Measurements from ENCODE around the gene SP6. TPM values are rescaled to one million over a fixed set of nuclear protein-coding genes. Genes with fewer than 3 reads are reported as not detected.
A peak's percentile ranks its signal among the peaks of the same experiment; 100 is the strongest.

Gene SP6
- not detected for total RNA-seq

- peak; percentile 75 for DNase-seq
- H3K36me3 Mint-ChIP-seq: no peaks in the 10 kb centered on the region
These were observed at the start of gene SP6 for GRCh38 chr17:47850692-47851573. Gene SP6, minus strand, starts transcription at chr17:47851163. Its CDS starts 2,734 bp downstream, at chr17:47848429.

GRCh38 chr17:47899643-47900042 lies 48.7 kb upstream of the SP6 start:
- H3K27ac Mint-ChIP-seq: no peak overlapping the region
- peaks cover 14% of the 10 kb centered on the region for H3K36me3 Mint-ChIP-seq
- DNase-seq: no peak
- H3K9me3 Mint-ChIP-seq: no peaks in the 10 kb centered on the region
- peaks cover 34% of the 10 kb centered on the region for H3K4me1 Mint-ChIP-seq
- H3K4me3 Mint-ChIP-seq: no peak overlapping the region
- H3K27me3 Mint-ChIP-seq: no peaks in the 10 kb centered on the region

More at GRCh38 chr17:47850692-47851573, at the start of gene SP6:
- H3K4me1 Mint-ChIP-seq: peaks cover 23% of the 10 kb centered on the region
- H3K27ac Mint-ChIP-seq: peak within 1 kb of the TSS; percentile 46
- no peaks in the 10 kb centered on the region for H3K9me3 Mint-ChIP-seq
- H3K27me3 Mint-ChIP-seq: peaks cover 91% of the 10 kb centered on the region
- H3K4me3 Mint-ChIP-seq: peak within 1 kb of the TSS; percentile 38

- no peak overlapping the region for H3K27ac Mint-ChIP-seq
- H3K36me3 Mint-ChIP-seq: peaks cover 14% of the 10 kb centered on the region
- no peaks in the 10 kb centered on the region for H3K9me3 Mint-ChIP-seq
- DNase-seq: no peak
- no peak overlapping the region for H3K4me3 Mint-ChIP-seq
- no peaks in the 10 kb centered on the region for H3K27me3 Mint-ChIP-seq
- H3K4me1 Mint-ChIP-seq: peaks cover 43% of the 10 kb centered on the region
These were observed 47.3 kb upstream of the SP6 start for GRCh38 chr17:47898241-47898640.

GRCh38 chr17:47897561-47897960 lies 46.6 kb upstream of the SP6 start:
- DNase-seq: no peak
- Mint-ChIP-seq H3K36me3 (peaks cover 12% of the 10 kb centered on the region), H3K4me1 (peaks cover 43% of the 10 kb centered on the region), H3K27ac (no peak overlapping the region), H3K4me3 (peak overlapping the region; percentile 86), H3K9me3 (no peaks in the 10 kb centered on the region), H3K27me3 (no peaks in the 10 kb centered on the region)

DNA sequence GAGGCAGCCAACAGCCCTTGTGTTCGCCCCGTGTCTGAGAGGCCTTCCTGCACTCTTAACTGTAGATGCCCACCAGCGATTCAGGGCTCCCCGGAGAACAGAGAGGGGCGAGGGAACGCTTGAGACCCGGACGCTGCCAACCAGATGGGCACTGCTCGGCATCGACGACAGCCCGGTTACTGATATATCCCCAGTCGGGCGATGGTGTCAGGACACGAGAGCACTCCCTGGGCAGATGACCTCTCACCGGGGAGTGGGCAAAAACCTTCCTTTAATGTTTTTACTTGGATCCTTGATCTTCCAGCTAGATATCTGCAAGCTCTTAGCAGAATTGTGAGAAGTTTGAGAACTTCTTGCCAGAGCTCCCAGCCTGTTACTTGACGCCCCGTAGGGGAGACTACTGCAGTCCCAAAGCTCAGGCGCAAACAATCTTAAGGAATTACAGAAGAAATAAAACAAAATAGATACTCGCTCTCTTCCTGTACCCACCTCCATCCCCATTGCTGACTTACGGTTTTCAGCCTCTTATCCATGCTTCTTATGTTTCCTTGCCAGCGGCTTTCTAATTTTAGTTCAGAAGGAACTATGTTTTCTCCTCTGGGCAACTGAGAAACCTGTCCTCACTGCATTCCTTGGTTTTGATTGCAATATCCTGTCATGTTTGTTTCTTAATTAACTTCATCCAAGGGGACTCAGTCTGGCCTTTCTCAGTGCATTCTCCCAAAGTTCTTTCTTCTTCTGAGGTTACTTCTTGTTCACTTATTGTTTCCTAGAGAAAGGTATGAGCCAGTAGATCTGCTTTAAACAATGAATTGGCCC lies 45.9 kb upstream of the SP6 start:
- Mint-ChIP-seq H3K4me1 (peaks cover 42% of the 10 kb centered on the region), H3K36me3 (peaks cover 12% of the 10 kb centered on the region), H3K9me3 (no peaks in the 10 kb centered on the region), H3K27ac (peak overlapping the region; percentile 90), H3K4me3 (peak overlapping the region; percentile 86), H3K27me3 (no peaks in the 10 kb centered on the region)
- DNase-seq: no peak

DNA sequence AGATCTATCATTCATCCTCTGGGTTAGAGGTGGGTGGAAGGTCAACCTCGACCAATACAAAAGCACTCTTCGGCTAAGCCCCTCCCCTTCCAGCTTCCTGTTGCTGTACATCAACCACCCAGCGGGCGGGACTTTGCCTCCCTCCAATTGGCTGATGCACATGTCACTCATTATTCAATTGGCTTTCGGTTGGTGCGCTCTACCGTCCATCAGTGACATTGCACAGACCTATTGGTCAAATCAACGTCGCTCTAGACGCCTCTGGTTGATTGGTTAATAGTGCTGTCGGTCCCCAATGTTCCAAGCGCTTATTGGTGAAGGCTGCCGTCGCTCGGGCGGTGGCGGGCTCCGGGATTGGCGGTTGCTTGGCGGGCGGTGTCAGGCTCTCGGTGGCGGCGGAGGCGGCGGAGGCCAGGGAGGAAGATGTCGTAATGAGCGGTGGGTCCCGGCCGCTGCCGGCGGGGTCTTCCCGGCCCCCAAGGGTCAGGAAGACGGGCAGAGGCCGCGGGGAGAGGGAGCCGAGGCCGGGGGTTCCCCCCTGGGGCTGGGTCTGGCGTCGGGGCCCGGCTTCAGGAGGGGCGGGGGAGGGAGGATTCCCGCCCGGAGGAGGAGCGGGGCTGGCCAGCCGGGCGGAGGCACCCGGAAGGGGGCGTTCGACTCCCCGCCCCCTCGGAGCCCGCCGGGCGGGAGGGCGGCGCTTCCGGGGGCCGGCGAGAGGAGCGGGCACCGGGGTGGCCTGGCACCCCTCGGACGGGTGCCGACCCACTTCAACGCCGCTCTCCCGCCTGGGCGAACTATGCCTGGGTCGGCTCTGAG lies 45.1 kb upstream of the SP6 start, which contains the start of gene SP2:
SP2 (plus strand) TSS at position 381 of the 816 bp plus-strand sequence; CDS start at position 432, 51 bp downstream.
- Mint-ChIP-seq H3K4me1 (peaks cover 45% of the 10 kb centered on the region), H3K4me3 (peak within 1 kb of the TSS; percentile 86), H3K9me3 (no peaks in the 10 kb centered on the region), H3K27me3 (no peaks in the 10 kb centered on the region), H3K27ac (peak within 1 kb of the TSS; percentile 96), H3K36me3 (peaks cover 12% of the 10 kb centered on the region)
- peak; percentile 99 for DNase-seq

DNA sequence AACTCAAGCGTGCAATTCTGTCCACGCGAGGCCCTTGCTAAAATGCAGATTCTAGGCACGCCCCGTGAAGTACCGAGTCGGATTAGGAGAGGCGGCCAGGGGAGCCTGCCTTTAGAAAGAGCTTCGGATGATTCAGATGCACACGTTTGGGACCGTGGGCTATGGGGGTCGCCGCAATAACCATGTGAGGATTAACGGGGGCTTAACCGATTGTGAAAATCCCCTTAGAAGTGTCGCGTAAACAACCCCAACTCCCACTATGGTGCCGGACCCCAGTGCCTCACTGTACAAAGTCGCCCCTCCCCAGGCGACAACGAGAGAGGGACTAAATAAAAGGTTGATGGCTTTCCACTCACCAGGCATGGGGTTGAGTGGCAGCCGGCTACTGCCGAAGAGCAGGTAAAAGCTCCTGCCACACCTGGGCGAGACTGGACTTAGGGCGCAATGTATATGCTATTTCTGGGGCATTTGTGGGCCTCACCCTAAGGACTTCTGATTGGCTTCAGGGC lies 44.4 kb upstream of the SP6 start:
- DNase-seq: no peak
- peak overlapping the region; percentile 96 for H3K27ac Mint-ChIP-seq
- H3K36me3 Mint-ChIP-seq: peaks cover 12% of the 10 kb centered on the region
- H3K9me3 Mint-ChIP-seq: no peaks in the 10 kb centered on the region
- H3K4me3 Mint-ChIP-seq: peak overlapping the region; percentile 86
- H3K4me1 Mint-ChIP-seq: peaks cover 41% of the 10 kb centered on the region
- H3K27me3 Mint-ChIP-seq: no peaks in the 10 kb centered on the region

GRCh38 chr17:47894498-47895346 lies 43.8 kb upstream of the SP6 start:
- H3K27me3 Mint-ChIP-seq: no peaks in the 10 kb centered on the region
- DNase-seq: no peak
- peaks cover 14% of the 10 kb centered on the region for H3K36me3 Mint-ChIP-seq
- H3K27ac Mint-ChIP-seq: peak overlapping the region; percentile 96
- H3K9me3 Mint-ChIP-seq: no peaks in the 10 kb centered on the region
- H3K4me1 Mint-ChIP-seq: peaks cover 36% of the 10 kb centered on the region
- H3K4me3 Mint-ChIP-seq: peak overlapping the region; percentile 86

GRCh38 chr17:47891545-47892088 lies 40.7 kb upstream of the SP6 start:
- Mint-ChIP-seq H3K9me3 (no peaks in the 10 kb centered on the region), H3K27ac (peak overlapping the region; percentile 39), H3K4me3 (no peak overlapping the region), H3K36me3 (peaks cover 2% of the 10 kb centered on the region), H3K27me3 (no peaks in the 10 kb centered on the region), H3K4me1 (peaks cover 18% of the 10 kb centered on the region)
- DNase-seq: no peak

DNA sequence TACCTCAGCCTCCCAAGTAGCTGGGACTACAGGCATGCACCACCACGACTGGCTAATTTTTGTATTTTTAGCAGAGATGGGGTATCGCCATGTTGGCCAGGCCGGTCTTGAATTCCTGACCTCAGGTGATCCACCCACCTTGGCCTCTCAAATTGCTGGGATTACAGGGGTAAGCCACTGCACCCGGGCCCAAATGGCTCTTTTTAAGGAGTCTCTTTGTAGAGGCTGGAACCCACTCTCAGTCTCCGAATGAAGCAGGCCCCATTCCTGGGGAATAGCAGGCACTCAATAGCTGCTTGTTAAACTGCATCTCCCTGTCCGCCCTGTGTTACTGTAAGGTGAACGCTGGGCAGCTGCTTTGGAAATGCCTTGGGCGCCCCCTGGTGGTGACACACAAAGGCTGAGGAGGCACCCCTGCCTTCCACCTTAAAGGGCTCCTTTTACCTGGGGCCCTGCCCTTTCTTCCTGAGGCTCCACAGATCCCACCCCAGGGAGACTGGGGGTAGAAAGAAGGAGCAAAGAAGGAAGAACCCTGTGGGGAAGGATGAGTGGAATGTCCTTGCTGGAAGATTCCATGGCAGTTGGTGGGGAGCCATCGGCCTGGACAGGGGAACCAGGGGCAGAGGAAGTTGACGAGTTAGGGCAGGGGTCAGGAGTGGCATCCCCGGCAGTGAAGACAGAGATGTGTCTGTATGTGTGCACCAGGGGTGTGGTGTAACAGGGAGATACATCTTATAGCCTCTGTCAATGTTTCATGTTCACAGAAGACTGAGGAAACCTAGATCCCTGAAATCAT lies 39.0 kb upstream of the SP6 start:
- Mint-ChIP-seq H3K27ac (no peak overlapping the region), H3K9me3 (no peaks in the 10 kb centered on the region), H3K4me1 (peaks cover 28% of the 10 kb centered on the region), H3K36me3 (peaks cover 2% of the 10 kb centered on the region), H3K27me3 (no peaks in the 10 kb centered on the region), H3K4me3 (no peak overlapping the region)
- DNase-seq: peak; percentile 84

- H3K9me3 Mint-ChIP-seq: no peaks in the 10 kb centered on the region
- DNase-seq: no peak
- H3K36me3 Mint-ChIP-seq: peaks cover 2% of the 10 kb centered on the region
- H3K4me3 Mint-ChIP-seq: no peak overlapping the region
- no peak overlapping the region for H3K27ac Mint-ChIP-seq
- H3K4me1 Mint-ChIP-seq: peaks cover 24% of the 10 kb centered on the region
- H3K27me3 Mint-ChIP-seq: no peaks in the 10 kb centered on the region
These were observed 37.3 kb upstream of the SP6 start for GRCh38 chr17:47888293-47888692.

DNA sequence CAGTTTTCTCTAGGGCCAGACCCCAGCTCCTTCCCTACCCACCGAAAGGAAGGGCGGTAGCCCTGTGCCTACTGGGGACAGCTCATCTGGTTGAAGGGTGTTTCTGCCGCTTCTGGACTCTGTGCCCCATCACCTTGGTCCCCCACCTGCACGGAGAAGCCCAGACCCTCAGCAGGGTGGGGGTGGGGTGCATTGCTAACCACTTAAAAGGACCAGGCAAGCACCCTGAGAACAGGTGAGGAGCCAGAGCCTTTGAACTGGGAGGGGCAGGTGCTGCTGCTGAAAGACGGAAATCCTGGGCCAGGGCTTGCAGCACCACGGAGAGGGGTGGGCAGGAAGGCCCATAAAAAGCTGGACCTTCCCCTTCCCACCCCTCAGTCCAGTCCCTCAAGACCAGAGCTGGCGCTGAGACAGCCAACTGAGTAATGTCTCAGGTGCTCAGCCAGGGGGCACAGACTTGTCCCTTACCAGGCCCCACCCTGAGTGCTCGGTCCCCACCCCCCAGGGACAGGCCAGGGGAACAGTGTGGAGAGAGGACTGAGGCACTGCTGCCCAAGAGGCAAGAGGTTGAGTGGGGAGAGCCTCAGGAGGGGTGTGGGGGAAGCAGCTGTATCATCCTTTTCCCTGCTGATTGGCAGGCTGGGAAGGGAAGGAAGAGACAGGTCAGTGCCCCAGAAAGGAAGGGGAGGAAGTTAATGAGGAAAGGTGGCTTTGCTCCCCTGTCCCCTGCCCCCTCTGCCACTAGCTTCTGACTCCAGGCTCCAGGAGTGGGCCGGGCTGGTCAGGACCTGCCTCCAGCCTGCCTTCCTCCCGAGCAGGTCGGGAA lies 34.2 kb upstream of the SP6 start:
- no peak overlapping the region for H3K27ac Mint-ChIP-seq
- peaks cover 1% of the 10 kb centered on the region for H3K36me3 Mint-ChIP-seq

More for the DNA sequence above, 34.2 kb upstream of the SP6 start:
- Mint-ChIP-seq H3K4me1 (peaks cover 20% of the 10 kb centered on the region), H3K27me3 (no peaks in the 10 kb centered on the region), H3K9me3 (no peaks in the 10 kb centered on the region), H3K4me3 (no peak overlapping the region)
- no peak for DNase-seq
